HG02610 (cell line): ENCODE results near the gene PHACTR1.
"Not testable (repeated sequence)": the region's sequence is repeated elsewhere in the genome, so short reads cannot be mapped to it uniquely, and the experiment has no call there.

ENCODE experiments used
- ATAC-seq: cut with Tn5 transposase; IDR thresholded peaks from one replicate; pipeline ENCODE4 v1.9.1; 2021; ENCODE audit warnings: mild to moderate bottlenecking, moderate library complexity; ENCODE audit not compliant: unreplicated experiment

The PHACTR1 gene

DNA sequence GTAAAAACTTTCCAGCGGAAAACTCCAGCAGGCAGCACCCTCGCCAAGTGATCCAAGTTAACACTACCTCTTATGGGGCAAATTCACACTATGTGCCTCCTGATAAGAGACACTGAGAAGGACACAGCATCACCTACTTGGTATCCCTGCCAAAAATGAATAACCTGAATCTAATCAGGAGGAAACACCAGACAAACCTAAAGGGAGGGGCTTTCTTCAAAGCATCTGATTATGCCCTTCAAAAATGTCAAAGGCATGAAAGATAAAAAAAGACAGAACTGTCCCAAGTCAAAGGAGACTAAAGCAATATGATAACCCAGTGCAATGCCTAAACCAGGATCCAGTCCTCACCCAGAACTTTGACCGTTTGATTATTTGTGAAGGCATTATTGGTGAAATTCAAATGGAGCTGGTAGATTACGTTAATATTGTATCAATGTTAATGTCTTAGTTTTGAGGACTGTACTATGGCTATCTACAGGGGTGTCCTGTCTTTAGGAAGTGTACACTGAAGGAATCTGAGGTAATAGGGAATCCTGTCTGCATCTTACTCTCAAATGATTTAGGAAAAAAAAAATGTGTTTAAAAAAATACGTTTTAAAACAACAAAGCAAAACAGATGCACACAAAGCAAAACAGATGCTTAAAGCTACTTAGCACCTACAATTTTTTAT, 603.5 kb downstream of the PHACTR1 start:
- ATAC-seq = no peak

DNA sequence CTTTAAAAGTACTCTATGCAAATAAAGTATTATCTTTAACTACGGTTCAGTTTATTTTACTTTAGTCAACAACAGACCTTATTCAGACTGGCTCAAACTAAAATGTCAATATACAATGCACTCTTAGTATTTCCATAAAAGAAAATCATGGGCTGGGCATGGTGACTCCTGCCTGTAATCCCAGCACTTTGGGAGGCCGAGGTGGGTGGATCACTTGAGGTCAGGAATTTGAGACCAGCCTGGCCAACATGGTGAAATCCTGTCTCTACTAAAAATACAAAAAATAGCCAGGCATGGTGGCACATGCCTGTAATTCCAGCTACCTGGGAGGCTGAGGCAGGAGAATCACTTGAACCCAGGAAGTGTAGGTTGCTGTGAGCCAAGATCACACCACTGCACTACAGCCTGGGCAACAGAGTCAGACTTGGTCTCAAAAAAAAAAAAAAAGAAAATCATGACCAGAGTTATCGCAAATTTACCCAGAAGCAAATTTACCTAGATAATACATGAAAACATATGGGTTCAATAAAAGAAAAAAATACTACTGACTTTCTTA, 609.5 kb downstream of the PHACTR1 start:
- not testable (repeated sequence) for ATAC-seq

DNA sequence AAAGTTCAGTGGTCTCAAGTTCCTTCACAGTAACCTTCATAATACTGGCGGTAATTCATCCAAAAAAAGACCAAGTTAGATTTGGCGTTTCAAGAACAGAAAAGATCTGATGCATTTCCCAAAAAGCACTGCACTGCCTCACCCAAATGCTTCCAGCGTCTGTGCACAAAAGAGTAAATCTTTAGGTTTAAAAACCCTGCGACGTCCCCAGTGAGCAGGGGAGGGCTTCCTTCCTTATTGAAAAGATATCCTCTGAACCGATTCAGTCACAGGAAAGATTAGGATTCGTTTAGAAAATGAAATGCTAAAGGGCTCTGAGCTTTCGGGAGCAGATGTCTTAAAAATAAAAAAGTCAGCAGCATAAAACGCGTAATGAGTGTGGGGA, 611.1 kb downstream of the PHACTR1 start:
- no peak for ATAC-seq

DNA sequence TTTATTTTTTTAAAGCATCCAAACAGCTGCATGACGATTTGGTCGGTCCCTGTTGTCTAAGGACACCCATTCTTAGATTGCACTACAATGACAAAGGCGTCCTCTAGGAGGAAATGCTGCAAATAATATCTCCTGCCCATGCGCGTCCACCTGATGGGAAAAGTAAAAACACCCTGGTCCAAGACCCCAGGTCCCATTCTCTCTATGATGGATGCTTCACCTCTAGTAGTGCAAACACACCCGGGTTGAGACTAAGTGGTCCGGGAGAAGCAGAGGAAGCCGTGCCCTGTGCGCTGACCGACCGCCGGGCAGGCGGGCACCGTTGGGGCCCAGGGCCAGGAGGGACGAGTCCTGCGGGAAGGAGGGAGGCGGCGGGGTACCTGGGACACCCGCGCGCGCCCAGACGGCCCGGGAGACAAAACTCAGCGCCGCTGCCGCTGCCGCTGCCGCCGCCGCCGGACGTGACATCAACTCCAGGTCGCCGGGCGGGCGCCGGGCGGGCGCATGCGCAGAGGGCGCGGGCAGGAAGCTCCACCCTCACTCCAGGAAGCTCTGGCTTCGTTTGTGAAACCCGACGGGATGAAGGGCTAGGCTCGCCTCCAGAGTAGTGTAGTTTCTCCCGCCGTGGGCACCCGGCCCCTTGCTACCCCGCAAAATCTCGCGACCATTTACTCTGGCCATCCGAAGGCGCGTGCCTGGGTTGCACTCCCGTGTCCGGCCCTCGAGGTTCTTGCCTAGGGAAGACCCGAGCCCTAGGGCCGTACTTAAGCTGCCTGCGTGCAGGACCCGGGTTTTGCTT, 611.7 kb downstream of the PHACTR1 start, which contains the start of gene TBC1D7:
TSS of gene TBC1D7 (minus strand) at position 462 of the 799 bp plus-strand sequence. CDS start 1,639 bp downstream, outside the sequence.
- peak; percentile 87 for ATAC-seq

DNA sequence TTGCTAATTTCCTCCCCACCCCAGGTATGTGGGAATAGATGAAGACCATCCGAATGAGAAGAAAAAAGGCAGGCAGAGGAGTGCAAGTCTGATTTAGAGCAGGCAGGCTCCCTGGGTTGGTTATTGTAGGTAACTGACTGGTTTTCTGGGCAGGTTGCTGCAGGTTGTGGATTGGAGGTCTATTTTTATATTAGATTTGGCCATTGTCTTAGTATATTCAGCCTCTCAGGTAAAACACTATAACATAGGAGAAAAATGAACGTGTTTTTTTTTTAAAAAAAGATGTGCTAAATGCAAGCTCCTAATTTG, 612.3 kb downstream of the PHACTR1 start:
- no peak for ATAC-seq

DNA sequence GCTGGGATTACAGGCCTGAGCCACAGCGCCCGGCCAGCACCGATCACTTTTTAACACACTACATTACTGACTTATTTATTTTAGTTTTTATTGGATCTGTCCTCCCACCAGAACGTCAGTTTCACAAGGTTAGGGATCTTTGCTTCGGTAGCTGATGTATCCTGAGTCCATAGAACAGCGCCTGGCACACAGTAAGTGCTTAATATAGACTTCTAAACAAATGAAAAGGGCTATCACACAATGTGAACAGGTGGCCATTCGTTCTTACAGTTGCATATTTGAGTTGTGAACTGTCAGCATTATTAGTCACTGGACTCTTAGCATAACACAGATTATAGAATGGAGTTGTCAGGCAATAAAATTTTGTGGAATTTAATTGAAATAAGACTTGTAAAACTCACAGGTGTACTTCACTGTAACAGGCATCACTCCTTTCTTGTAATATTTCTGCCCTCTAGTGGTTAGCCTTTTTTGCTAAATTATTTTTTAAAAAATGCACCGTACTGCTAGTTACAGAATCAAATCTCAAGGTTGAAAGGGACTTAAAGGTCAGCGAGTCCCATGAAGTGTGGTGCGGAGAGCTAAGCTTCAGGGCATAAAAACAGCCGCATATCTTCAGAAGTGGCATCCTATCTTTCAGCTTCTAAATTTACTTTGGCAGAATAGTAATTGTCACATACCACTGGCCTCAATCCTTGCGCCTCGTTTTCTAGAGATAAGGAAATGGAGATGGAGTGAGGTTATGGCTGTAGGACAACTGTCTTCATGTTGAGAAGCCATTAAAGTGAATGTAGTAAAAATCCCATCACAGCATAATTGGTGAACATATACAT, 615.2 kb downstream of the PHACTR1 start:
- ATAC-seq = no peak

DNA sequence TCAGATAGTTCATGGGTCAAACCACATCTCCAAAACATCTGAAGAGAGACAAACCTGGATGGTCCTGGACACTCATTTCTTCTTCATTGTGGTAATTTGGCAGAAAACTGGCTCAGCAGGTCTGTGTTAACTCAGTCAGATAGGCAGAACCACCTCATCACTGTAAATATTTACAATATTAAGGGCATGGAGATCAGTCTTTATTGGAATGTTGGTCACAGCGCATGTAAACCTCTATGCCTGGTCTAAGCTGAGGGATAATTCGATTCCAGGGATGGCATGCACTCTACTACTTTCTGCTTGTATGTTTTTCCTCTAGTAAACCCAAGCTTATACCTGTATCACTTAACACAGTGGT, 615.8 kb downstream of the PHACTR1 start:
- ATAC-seq = no peak

DNA sequence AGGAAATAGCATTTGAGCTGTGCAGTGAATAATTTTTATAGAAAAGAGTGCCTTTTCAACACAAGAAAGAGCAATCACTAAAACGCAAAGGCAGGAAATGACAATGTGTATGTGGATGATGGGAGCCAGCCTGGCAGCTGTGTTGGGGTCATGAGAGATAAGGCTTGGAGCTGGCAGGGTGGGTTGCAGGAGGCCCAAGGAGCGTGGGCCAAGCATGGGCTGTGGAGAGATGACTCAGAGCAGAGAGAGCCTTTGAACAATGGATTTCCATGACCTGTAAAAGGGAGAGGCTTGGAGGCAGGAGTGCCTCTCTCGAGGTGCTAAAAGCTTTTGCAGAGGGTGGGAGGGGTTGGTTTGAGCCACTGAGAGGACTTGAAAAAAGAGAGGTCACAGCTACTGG, 618.4 kb downstream of the PHACTR1 start:
- no peak for ATAC-seq

DNA sequence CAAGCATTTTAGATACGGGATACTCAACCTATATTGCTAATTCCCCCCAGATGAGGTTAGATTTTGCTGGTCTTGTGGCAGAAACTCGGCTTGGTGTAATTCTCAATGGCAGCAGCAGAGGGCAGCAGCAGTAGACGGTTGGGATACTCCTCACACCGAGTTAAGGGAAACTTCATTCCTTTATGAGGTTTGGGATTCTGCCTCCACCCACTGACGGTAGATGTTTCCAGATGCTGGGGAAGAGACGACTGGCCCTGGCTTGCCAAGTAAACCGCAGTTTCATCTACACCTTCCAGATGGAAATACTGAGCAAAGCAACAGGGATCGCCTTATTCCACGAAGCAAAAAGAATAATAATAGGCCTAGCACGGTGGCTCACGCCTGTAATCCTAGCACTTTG, 620.0 kb downstream of the PHACTR1 start:
- no peak for ATAC-seq

DNA sequence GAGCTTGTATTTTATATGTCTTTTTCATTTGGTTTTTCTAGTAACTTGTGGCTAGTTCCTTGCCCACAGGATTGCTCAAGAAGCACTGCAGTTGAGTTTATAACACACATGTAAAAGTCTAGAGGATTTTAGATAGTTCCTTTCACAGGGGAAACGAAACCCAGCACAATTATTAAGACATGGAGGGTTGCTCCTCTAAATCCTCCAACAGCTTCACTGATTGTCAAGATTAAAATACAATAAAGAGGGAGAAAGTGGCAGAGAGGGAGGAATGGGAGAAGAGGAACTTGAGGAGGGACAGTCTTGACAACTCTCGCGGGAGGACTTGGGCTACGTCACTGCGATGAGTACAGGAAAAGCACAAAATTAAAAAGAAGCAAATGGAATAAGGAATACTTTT, 621.5 kb downstream of the PHACTR1 start:
- no peak for ATAC-seq
